ENCODE measurements around the gene RFESD. TPM values are rescaled to one million over a fixed set of nuclear protein-coding genes. Genes with fewer than 3 reads are reported as not detected.

Gene RFESD
- total RNA-seq, 1 experiment from 2014 or later: 5.0 TPM

GRCh38 chr5:95667678-95668077, 21.1 kb downstream of the RFESD start:
- no peaks in the 10 kb centered on the region for H3K36me3 ChIP-seq (ENCODE audit: low read depth)
- CTCF ChIA-PET: interaction anchor here (1.1 kb wide), 1 partner anchor 113 kb away, joined by 3 read pairs; no protein-coding TSS in a partner anchor
- no peak overlapping the region for H3K27ac ChIP-seq
- no peaks in the 10 kb centered on the region for H3K9me2 ChIP-seq (ENCODE audit: insufficient read depth)
- DNase-seq: no peak
- no peaks in the 10 kb centered on the region for H4K20me1 ChIP-seq (ENCODE audit: insufficient read depth)
- POLR2A ChIA-PET (ENCODE audit: unreplicated experiment): no interaction called here
- no peaks in the 10 kb centered on the region for H3F3A ChIP-seq (ENCODE audit: insufficient read depth, low read depth)
- H2AFZ ChIP-seq: no peak overlapping the region
- no peak overlapping the region for H3K4me3 ChIP-seq
- TF ChIP-seq EZH2 (IDR thresholded peaks at IDR 0.05; ENCODE audit: low read depth): no peak
- TF ChIP-seq CTCF (conservative IDR thresholded peaks at IDR 0.05): no peak
- intact Hi-C loops (cut with micrococcal nuclease; ENCODE audit: unreplicated experiment): no loop called here
- BruUV-seq (replicated peaks): no TSS peak
- H3K27me3 ChIP-seq (ENCODE audit: insufficient read depth, low read depth): no peaks in the 10 kb centered on the region
- H3K4me2 ChIP-seq: no peak overlapping the region
- H3K9me3 ChIP-seq (ENCODE audit: insufficient read depth, low read depth): no peaks in the 10 kb centered on the region
- H3K4me1 ChIP-seq (replicated peaks; ENCODE audit: insufficient read depth): 0 out of 2 replicates have a peak, but pooled peaks cover 10% of the 10 kb centered on the region
- no peaks in the 10 kb centered on the region for H3K79me2 ChIP-seq (ENCODE audit: low read depth)

GRCh38 chr5:95668216-95668615, 21.6 kb downstream of the RFESD start:
- Histone ChIP-seq H3K4me2 (no peak overlapping the region), H4K20me1 (ENCODE audit: insufficient read depth) (no peaks in the 10 kb centered on the region), H3K9me3 (ENCODE audit: insufficient read depth, low read depth) (no peaks in the 10 kb centered on the region), H3K79me2 (ENCODE audit: low read depth) (no peaks in the 10 kb centered on the region), H3K36me3 (ENCODE audit: low read depth) (no peaks in the 10 kb centered on the region), H3K27me3 (ENCODE audit: insufficient read depth, low read depth) (no peaks in the 10 kb centered on the region), H3F3A (ENCODE audit: insufficient read depth, low read depth) (no peaks in the 10 kb centered on the region), H2AFZ (no peak overlapping the region), H3K9me2 (ENCODE audit: insufficient read depth) (no peaks in the 10 kb centered on the region), H3K4me1 (replicated peaks; ENCODE audit: insufficient read depth) (0 out of 2 replicates have a peak, but pooled peaks cover 10% of the 10 kb centered on the region), H3K4me3 (no peak overlapping the region), H3K27ac (no peak overlapping the region)
- DNase-seq: no peak
- no peak for TF ChIP-seq EZH2 (IDR thresholded peaks at IDR 0.05; ENCODE audit: low read depth)
- TF ChIP-seq CTCF (conservative IDR thresholded peaks at IDR 0.05): no peak
- ChIA-PET POLR2A (ENCODE audit: unreplicated experiment) (no interaction called here), CTCF (interaction anchor here (1.1 kb wide), 1 partner anchor 113 kb away, joined by 3 read pairs; no protein-coding TSS in a partner anchor)
- intact Hi-C loops (cut with micrococcal nuclease; ENCODE audit: unreplicated experiment): no loop called here
- no TSS peak for BruUV-seq (replicated peaks)

GRCh38 chr5:95668728-95669127, 22.2 kb downstream of the RFESD start:
- no peaks in the 10 kb centered on the region for H3F3A ChIP-seq (ENCODE audit: insufficient read depth, low read depth)
- no peaks in the 10 kb centered on the region for H3K27me3 ChIP-seq (ENCODE audit: insufficient read depth, low read depth)
- POLR2A ChIA-PET (ENCODE audit: unreplicated experiment): no interaction called here
- DNase-seq: no peak
- H3K4me3 ChIP-seq: no peak overlapping the region
- no peak overlapping the region for H3K4me2 ChIP-seq
- no peaks in the 10 kb centered on the region for H3K79me2 ChIP-seq (ENCODE audit: low read depth)
- no peak for TF ChIP-seq EZH2 (IDR thresholded peaks at IDR 0.05; ENCODE audit: low read depth)
- no peak for TF ChIP-seq CTCF (conservative IDR thresholded peaks at IDR 0.05)
- H2AFZ ChIP-seq: no peak overlapping the region
- intact Hi-C loops (cut with micrococcal nuclease; ENCODE audit: unreplicated experiment): no loop called here
- no peaks in the 10 kb centered on the region for H4K20me1 ChIP-seq (ENCODE audit: insufficient read depth)
- CTCF ChIA-PET: no interaction called here
- no peaks in the 10 kb centered on the region for H3K9me3 ChIP-seq (ENCODE audit: insufficient read depth, low read depth)
- H3K36me3 ChIP-seq (ENCODE audit: low read depth): no peaks in the 10 kb centered on the region
- no peak overlapping the region for H3K27ac ChIP-seq
- H3K4me1 ChIP-seq (replicated peaks; ENCODE audit: insufficient read depth): 0 out of 2 replicates have a peak, but pooled peaks cover 10% of the 10 kb centered on the region
- BruUV-seq (replicated peaks): no TSS peak
- H3K9me2 ChIP-seq (ENCODE audit: insufficient read depth): no peaks in the 10 kb centered on the region
